Measurements from ENCODE around the gene C1orf105.

DNA sequence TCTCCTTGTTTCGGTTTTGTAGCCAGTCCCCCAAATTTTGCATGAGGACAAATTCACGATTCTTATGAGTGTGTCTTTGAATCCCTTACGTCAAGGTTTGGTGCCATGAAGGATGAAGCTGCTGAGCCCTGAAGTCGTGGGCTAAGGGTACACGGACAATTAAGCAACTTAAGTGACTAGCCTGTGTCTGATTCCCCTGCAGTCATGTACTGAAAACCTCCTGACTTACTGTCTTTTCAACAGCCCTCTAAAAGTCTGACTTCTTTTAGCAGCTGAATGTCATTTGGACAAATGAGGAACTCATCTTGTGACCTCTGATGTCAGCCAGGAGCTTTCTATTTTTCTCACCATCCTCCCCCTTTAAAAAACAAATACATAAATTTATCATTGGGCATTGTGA is 27.1 kb upstream of the C1orf105 start:
- TF ChIP-seq POLR2AphosphoS5 (IDR thresholded peaks at IDR 0.05): no peak
- TF ChIP-seq, protein P1, sequence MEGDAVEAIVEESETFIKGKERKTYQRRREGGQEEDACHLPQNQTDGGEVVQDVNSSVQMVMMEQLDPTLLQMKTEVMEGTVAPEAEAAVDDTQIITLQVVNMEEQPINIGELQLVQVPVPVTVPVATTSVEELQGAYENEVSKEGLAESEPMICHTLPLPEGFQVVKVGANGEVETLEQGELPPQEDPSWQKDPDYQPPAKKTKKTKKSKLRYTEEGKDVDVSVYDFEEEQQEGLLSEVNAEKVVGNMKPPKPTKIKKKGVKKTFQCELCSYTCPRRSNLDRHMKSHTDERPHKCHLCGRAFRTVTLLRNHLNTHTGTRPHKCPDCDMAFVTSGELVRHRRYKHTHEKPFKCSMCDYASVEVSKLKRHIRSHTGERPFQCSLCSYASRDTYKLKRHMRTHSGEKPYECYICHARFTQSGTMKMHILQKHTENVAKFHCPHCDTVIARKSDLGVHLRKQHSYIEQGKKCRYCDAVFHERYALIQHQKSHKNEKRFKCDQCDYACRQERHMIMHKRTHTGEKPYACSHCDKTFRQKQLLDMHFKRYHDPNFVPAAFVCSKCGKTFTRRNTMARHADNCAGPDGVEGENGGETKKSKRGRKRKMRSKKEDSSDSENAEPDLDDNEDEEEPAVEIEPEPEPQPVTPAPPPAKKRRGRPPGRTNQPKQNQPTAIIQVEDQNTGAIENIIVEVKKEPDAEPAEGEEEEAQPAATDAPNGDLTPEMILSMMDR (IDR thresholded peaks at IDR 0.05 in 8 of 11, conservative IDR thresholded peaks at IDR 0.05 in 3 of 11): no peak

Data from spleen (tissue), 7 donors.